CD4-positive, alpha-beta T cell (primary cell): ENCODE data around the gene YPEL2. TPM values are rescaled to one million over a fixed set of nuclear protein-coding genes. Genes with fewer than 3 reads are reported as not detected.

Experiments
- ATAC-seq: fragments of 200-7000 bp; cut with Tn5 transposase; one replicate; pipeline ENCODE4 v1.10.0; 2022; ENCODE audit warnings: mild to moderate bottlenecking; ENCODE audit not compliant: poor library complexity
- CTCF ChIA-PET: fragments of 350-600 bp; sonication (Branson Sonifier 250); formaldehyde crosslinking; loops from one replicate; lab custom pipeline; 2021; ENCODE audit warnings: antibody characterized with exemption, inconsistent platforms; lab: Charles Lee
- POLR2A ChIA-PET: fragments of 350-600 bp; sonication (Branson Sonifier 250); formaldehyde crosslinking; loops from one replicate; lab custom pipeline; 2021; ENCODE audit warnings: antibody characterized with exemption, inconsistent platforms; lab: Charles Lee
- DNase-seq, 14 experiments: peaks; one replicate each; pipeline ENCODE4 v3.0.0-alpha.2; 2013 to 2020; ENCODE audit warnings: mixed read lengths in 2 of 14
- H3K27ac ChIP-seq, 2 donors: one replicate each; pipeline versions ENCODE4 v1.5.1 to v1.7.0; 2013; ENCODE audit warnings: low read length in 2 of 2, low read depth in 1 of 2, mild to moderate bottlenecking in 1 of 2
- H3K27me3 ChIP-seq, 2 experiments: 1 replicate in 1 of 2; 2 replicates in 1 of 2; pipeline versions ENCODE4 v1.6.1 to v1.7.0; 2013; ENCODE audit warnings: low read length in 2 of 2, control low read depth in 1 of 2, mild to moderate bottlenecking in 1 of 2, moderate library complexity in 1 of 2; ENCODE audit not compliant: insufficient read depth in 2 of 2, control insufficient read depth in 1 of 2
- H3K36me3 ChIP-seq: one replicate; pipeline ENCODE4 v1.6.1; 2013; ENCODE audit warnings: low read length, control low read depth; ENCODE audit not compliant: insufficient read depth
- H3K4me1 ChIP-seq: one replicate; pipeline ENCODE4 v1.6.1; 2013; ENCODE audit warnings: low read length, control low read depth; ENCODE audit not compliant: insufficient read depth
- H3K4me3 ChIP-seq: one replicate; pipeline ENCODE4 v1.5.1; 2013; ENCODE audit warnings: mild to moderate bottlenecking, low read length, moderate library complexity
- H3K9me3 ChIP-seq, 2 experiments: 1 replicate in 1 of 2; 2 replicates in 1 of 2; pipeline versions ENCODE4 v1.6.1 to v1.7.0; 2013; ENCODE audit warnings: low read length in 2 of 2, mild to moderate bottlenecking in 2 of 2, control low read depth in 1 of 2, moderate library complexity in 1 of 2; ENCODE audit not compliant: control insufficient read depth in 1 of 2, insufficient read depth in 1 of 2
- H3K27ac Mint-ChIP-seq: one replicate; pipeline ENCODE4 v1.8.0; 2020; ENCODE audit warnings: mixed read lengths
- H3K27me3 Mint-ChIP-seq: one replicate; pipeline ENCODE4 v1.8.0; 2021; ENCODE audit warnings: mixed read lengths
- H3K36me3 Mint-ChIP-seq: one replicate; pipeline ENCODE4 v1.8.0; 2021; ENCODE audit warnings: low read depth, mixed read lengths
- H3K4me1 Mint-ChIP-seq: one replicate; pipeline ENCODE4 v1.8.0; 2021; ENCODE audit warnings: low read depth, mixed read lengths
- H3K4me3 Mint-ChIP-seq: one replicate; pipeline ENCODE4 v1.8.0; 2020; ENCODE audit warnings: mild to moderate bottlenecking, mixed read lengths
- H3K9me3 Mint-ChIP-seq: one replicate; pipeline ENCODE4 v1.8.0; 2020; ENCODE audit warnings: mixed read lengths
- CTCF ChIP-seq: fragments of 200-600 bp; IDR thresholded peaks from one replicate; pipeline ENCODE4 v1.8.0; 2022; ENCODE audit warnings: antibody characterized with exemption, mild to moderate bottlenecking
- intact Hi-C, 2 experiments: fragments of 100-400 bp; cut with DNase I in 1 of 2; cut with micrococcal nuclease in 1 of 2; formaldehyde crosslinking; loops; one replicate each; pipeline versions ENCODE4 v1.15.1 to v1.9.0; 2023 to 2025; cut with DNase I, micrococcal nuclease
- total RNA-seq, 174 experiments: library from RNA in 2 of 174; stranded (reverse) in 2 of 174; gene quantifications; one replicate each; pipeline ENCODE4 v1.2.3 and lab custom pipeline; 2021 to 2026

The YPEL2 gene
- total RNA-seq, 2 experiments from 2014 or later: 69.1 to 71.6 TPM

GRCh38 chr17:59353106-59353854 is 21.8 kb downstream of the YPEL2 start:
- POLR2A ChIA-PET: interaction anchor here (1.8 kb wide), 1 partner anchor 9 kb away, joined by 4 read pairs; no protein-coding TSS in a partner anchor

GRCh38 chr17:59353936-59354755 is 22.7 kb downstream of the YPEL2 start:
- Histone ChIP-seq H3K36me3 (peaks cover 15% of the 10 kb centered on the region), H3K4me1 (peaks cover 52% of the 10 kb centered on the region), H3K9me3 (peaks cover 0 to 5% of the 10 kb centered on the region in 2 experiments), H3K4me3 (no peak overlapping the region), H3K27ac (no peak overlapping the region), H3K27me3 (no peaks in the 10 kb centered on the region)
- H3K27me3 Mint-ChIP-seq: no peaks in the 10 kb centered on the region
- H3K36me3 Mint-ChIP-seq: peaks cover 55% of the 10 kb centered on the region
- peaks cover 4% of the 10 kb centered on the region for H3K9me3 Mint-ChIP-seq
- intact Hi-C loops: loop anchor here in 1 of 2 experiments (2.0 kb wide), 1 partner anchor 19 kb away; no protein-coding TSS in a partner anchor
- ChIA-PET CTCF (interaction anchor here (1.4 to 1.6 kb wide), 2 partner anchors 17 to 24 kb away, joined by 3 to 4 read pairs; no protein-coding TSS in a partner anchor), POLR2A (interaction anchor here (1.8 kb wide), 2 partner anchors 8 to 25 kb away, joined by 4 to 9 read pairs; no protein-coding TSS in a partner anchor)
- no peak for TF ChIP-seq CTCF
- no peak for ATAC-seq
- H3K4me1 Mint-ChIP-seq: peaks cover 78% of the 10 kb centered on the region
- no peak for DNase-seq
- peak overlapping the region; percentile 35 for H3K27ac Mint-ChIP-seq
- H3K4me3 Mint-ChIP-seq: no peak overlapping the region

More at GRCh38 chr17:59353106-59353854, 21.8 kb downstream of the YPEL2 start:
- no peak overlapping the region for H3K4me3 ChIP-seq
- no peaks in the 10 kb centered on the region for H3K27me3 Mint-ChIP-seq
- no peak for TF ChIP-seq CTCF
- H3K9me3 ChIP-seq: peaks cover 0 to 5% of the 10 kb centered on the region in 2 experiments
- intact Hi-C loops: no loop called here
- peak; percentile 59 for ATAC-seq
- DNase-seq: peak in 5 of 14 experiments; percentile 8 to 49 (median 32)
- peak overlapping the region; percentile 13 for H3K4me3 Mint-ChIP-seq
- H3K36me3 ChIP-seq: peaks cover 15% of the 10 kb centered on the region
- peaks cover 49% of the 10 kb centered on the region for H3K4me1 ChIP-seq
- H3K4me1 Mint-ChIP-seq: peaks cover 75% of the 10 kb centered on the region
- H3K9me3 Mint-ChIP-seq: peaks cover 4% of the 10 kb centered on the region
- CTCF ChIA-PET: interaction anchor here (1.4 kb wide), 1 partner anchor 24 kb away, joined by 3 read pairs; no protein-coding TSS in a partner anchor
- H3K27ac ChIP-seq: no peak overlapping the region
- H3K27ac Mint-ChIP-seq: peak overlapping the region; percentile 35
- H3K36me3 Mint-ChIP-seq: peaks cover 53% of the 10 kb centered on the region
- no peaks in the 10 kb centered on the region for H3K27me3 ChIP-seq

- Mint-ChIP-seq H3K27ac (peak overlapping the region; percentile 35), H3K4me3 (no peak overlapping the region), H3K9me3 (peaks cover 4% of the 10 kb centered on the region), H3K4me1 (peaks cover 80% of the 10 kb centered on the region), H3K36me3 (peaks cover 55% of the 10 kb centered on the region), H3K27me3 (no peaks in the 10 kb centered on the region)
- ATAC-seq (no peak), DNase-seq (no peak)
- no peak overlapping the region for H3K4me3 ChIP-seq
- H3K36me3 ChIP-seq: peaks cover 15% of the 10 kb centered on the region
- H3K27me3 ChIP-seq: no peaks in the 10 kb centered on the region
- no peak for TF ChIP-seq CTCF
- CTCF ChIA-PET: interaction anchor here (1.4 to 1.6 kb wide), 2 partner anchors 18 to 25 kb away, joined by 3 to 4 read pairs; no protein-coding TSS in a partner anchor
- peaks cover 0 to 5% of the 10 kb centered on the region in 2 experiments for H3K9me3 ChIP-seq
- POLR2A ChIA-PET: interaction anchor here (0.7 to 1.8 kb wide), 3 partner anchors 7 to 26 kb away, joined by 3 to 9 read pairs (median 4); no protein-coding TSS in a partner anchor
- no peak overlapping the region for H3K27ac ChIP-seq
- H3K4me1 ChIP-seq: peaks cover 56% of the 10 kb centered on the region
- intact Hi-C loops: loop anchor here in 1 of 2 experiments (2.0 kb wide), 1 partner anchor 20 kb away; no protein-coding TSS in a partner anchor
Observed at GRCh38 chr17:59355030-59355701, 23.7 kb downstream of the YPEL2 start.
